Measurements from ENCODE around the gene PAM.
A peak's percentile ranks its signal among the peaks of the same experiment; 100 is the strongest.
"Not testable (repeated sequence)": the region's sequence is repeated elsewhere in the genome, so short reads cannot be mapped to it uniquely, and the experiment has no call there.

Gene PAM

GRCh38 chr5:102750151-102750834 is 4.8 kb upstream of the PAM start:
- ATAC-seq (ENCODE audit: low read depth) (no peak), DNase-seq (ENCODE audit: low spot score) (no peak)
- Histone ChIP-seq H3K27me3 (ENCODE audit: insufficient read depth, poor library complexity, severe bottlenecking) (no peaks in the 10 kb centered on the region), H3K9me3 (ENCODE audit: severe bottlenecking) (no peaks in the 10 kb centered on the region), H3K4me1 (ENCODE audit: insufficient read depth, poor library complexity, severe bottlenecking) (no peaks in the 10 kb centered on the region), H3K36me3 (ENCODE audit: low read depth) (no peaks in the 10 kb centered on the region), H3K27ac (ENCODE audit: poor library complexity, severe bottlenecking) (no peak overlapping the region), H3K4me3 (ENCODE audit: severe bottlenecking) (no peak overlapping the region)
- TF ChIP-seq CTCF (IDR thresholded peaks at IDR 0.05; ENCODE audit: poor library complexity, severe bottlenecking), result no peak

- not testable (repeated sequence) for H3K27ac ChIP-seq (ENCODE audit: poor library complexity, severe bottlenecking); H3K4me1 ChIP-seq (ENCODE audit: insufficient read depth, poor library complexity, severe bottlenecking); H3K36me3 ChIP-seq (ENCODE audit: low read depth); H3K27me3 ChIP-seq (ENCODE audit: insufficient read depth, poor library complexity, severe bottlenecking); DNase-seq (ENCODE audit: low spot score); H3K4me3 ChIP-seq (ENCODE audit: severe bottlenecking); H3K9me3 ChIP-seq (ENCODE audit: severe bottlenecking); ATAC-seq (ENCODE audit: low read depth)
Measured at GRCh38 chr5:102751903-102752376, 3.2 kb upstream of the PAM start.

- Histone ChIP-seq H3K27me3 (ENCODE audit: insufficient read depth, poor library complexity, severe bottlenecking) (no peaks in the 10 kb centered on the region), H3K27ac (ENCODE audit: poor library complexity, severe bottlenecking) (peak overlapping the region; percentile 70), H3K4me3 (ENCODE audit: severe bottlenecking) (peak overlapping the region; percentile 50), H3K9me3 (ENCODE audit: severe bottlenecking) (no peaks in the 10 kb centered on the region), H3K4me1 (ENCODE audit: insufficient read depth, poor library complexity, severe bottlenecking) (peaks cover 9% of the 10 kb centered on the region), H3K36me3 (ENCODE audit: low read depth) (no peaks in the 10 kb centered on the region)
- ATAC-seq (ENCODE audit: low read depth) (no peak; the same call in none of the 3 replicates), DNase-seq (ENCODE audit: low spot score) (peak; percentile 59)
- no peak for TF ChIP-seq CTCF (IDR thresholded peaks at IDR 0.05; ENCODE audit: poor library complexity, severe bottlenecking)
Measured at GRCh38 chr5:102753889-102754766, 977 bp upstream of the PAM start.

GRCh38 chr5:102755686-102756371 is 724 bp downstream of the PAM start:
- Histone ChIP-seq H3K36me3 (ENCODE audit: low read depth) (no peaks in the 10 kb centered on the region), H3K4me1 (ENCODE audit: insufficient read depth, poor library complexity, severe bottlenecking) (peaks cover 9% of the 10 kb centered on the region), H3K27me3 (ENCODE audit: insufficient read depth, poor library complexity, severe bottlenecking) (no peaks in the 10 kb centered on the region), H3K4me3 (ENCODE audit: severe bottlenecking) (peak overlapping the region; percentile 50), H3K27ac (ENCODE audit: poor library complexity, severe bottlenecking) (peak overlapping the region; percentile 70), H3K9me3 (ENCODE audit: severe bottlenecking) (no peaks in the 10 kb centered on the region)
- ATAC-seq (ENCODE audit: low read depth), result peak; percentile 71
- TF ChIP-seq CTCF (IDR thresholded peaks at IDR 0.05; ENCODE audit: poor library complexity, severe bottlenecking), result no peak
- peak; percentile 82 for DNase-seq (ENCODE audit: low spot score)

GRCh38 chr5:102758576-102758975 is 3.5 kb downstream of the PAM start:
- Histone ChIP-seq H3K9me3 (ENCODE audit: severe bottlenecking) (no peaks in the 10 kb centered on the region), H3K27ac (ENCODE audit: poor library complexity, severe bottlenecking) (no peak overlapping the region), H3K36me3 (ENCODE audit: low read depth) (no peaks in the 10 kb centered on the region), H3K27me3 (ENCODE audit: insufficient read depth, poor library complexity, severe bottlenecking) (no peaks in the 10 kb centered on the region), H3K4me3 (ENCODE audit: severe bottlenecking) (no peak overlapping the region), H3K4me1 (ENCODE audit: insufficient read depth, poor library complexity, severe bottlenecking) (peaks cover 32% of the 10 kb centered on the region)
- no peak for ATAC-seq (ENCODE audit: low read depth)
- no peak for DNase-seq (ENCODE audit: low spot score)
- TF ChIP-seq CTCF (IDR thresholded peaks at IDR 0.05; ENCODE audit: poor library complexity, severe bottlenecking), result no peak
